C1 segment of cervical spinal cord (tissue), 14 donors: ENCODE data around the gene NCEH1.
"Not testable (repeated sequence)": the region's sequence is repeated elsewhere in the genome, so short reads cannot be mapped to it uniquely, and the experiment has no call there.

ENCODE experiments used
- DNase-seq, 14 donors: peaks; one replicate each; lab custom pipeline; 2025; lab: John Stamatoyannopoulos, UW

The NCEH1 gene

DNA sequence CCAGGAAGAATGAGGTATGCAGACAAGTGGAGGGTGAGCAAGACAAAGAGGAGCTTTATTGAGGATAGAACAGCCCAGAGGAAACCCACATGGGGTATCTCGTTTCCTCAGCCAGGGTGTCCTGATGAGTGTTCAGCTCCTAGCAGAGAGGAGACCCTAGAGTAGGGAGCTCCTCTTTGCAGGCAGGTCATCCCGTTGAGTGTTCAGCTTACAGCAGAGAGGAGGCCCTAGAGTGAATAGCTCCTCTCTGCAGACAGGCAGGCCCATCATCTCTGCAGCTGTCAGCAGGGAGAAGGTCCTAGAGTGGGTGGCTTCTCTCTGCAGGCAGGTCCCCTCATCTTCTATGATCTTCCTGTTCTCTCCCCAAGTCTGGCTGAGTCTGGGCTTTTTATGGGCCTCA, 97.0 kb downstream of the NCEH1 start:
- no peak for DNase-seq

DNA sequence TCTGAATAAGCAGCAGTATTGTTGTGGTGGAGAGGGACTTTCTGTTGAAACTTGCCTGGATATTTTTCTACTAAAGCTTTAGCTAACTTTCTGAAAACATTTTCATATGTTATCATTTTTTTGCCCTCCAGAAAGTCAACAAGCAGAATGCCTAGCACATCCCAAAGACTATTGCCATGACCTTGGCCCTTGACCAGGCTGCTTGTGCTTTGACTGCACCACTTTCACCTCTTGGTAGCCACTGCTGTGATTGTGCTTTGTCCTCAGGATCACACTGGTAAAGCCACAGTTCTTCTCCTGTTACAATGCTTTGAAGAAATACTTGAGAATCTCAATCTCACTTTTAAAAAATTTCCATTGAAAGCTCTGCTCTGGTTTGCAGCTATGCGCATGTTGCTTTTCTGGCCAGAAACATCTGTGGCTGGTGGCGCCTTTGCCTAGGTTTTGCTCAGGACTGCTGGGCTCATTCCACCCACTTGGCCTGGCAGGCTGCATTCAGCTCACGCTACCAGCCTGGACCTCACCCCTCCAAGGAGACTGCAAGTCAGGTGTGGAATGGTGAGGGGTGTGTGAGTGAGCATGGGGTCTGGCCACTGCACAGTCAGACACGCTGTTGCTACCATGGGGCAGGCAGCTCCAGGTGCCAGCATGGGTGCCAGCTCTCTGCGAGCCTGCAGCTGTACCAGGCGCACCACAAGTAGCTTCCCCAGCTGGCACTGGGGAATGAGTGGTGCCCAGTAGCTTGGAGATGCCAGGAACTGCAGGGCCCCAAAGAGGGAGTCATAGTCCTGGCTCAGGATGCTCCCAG, 97.8 kb downstream of the NCEH1 start:
- DNase-seq = no peak

DNA sequence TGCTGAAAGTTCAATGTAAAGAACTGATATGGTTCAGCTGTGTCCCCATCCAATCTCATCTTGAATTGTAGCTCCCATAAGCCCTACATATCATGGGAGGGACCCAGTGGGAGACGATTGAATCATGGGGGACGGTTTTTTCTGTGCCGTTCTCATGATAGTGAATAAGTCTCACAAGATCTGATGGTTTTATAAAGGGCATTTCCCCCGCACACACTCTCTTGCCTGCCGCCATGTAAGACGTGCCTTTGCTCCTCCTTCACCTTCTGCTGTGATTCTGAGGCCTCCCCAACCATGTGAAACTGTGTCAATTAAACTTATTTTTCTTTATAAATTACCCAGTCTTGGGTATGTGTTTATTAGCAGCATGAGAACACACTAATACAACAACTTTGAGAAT, 101.1 kb downstream of the NCEH1 start:
- DNase-seq = no peak

DNA sequence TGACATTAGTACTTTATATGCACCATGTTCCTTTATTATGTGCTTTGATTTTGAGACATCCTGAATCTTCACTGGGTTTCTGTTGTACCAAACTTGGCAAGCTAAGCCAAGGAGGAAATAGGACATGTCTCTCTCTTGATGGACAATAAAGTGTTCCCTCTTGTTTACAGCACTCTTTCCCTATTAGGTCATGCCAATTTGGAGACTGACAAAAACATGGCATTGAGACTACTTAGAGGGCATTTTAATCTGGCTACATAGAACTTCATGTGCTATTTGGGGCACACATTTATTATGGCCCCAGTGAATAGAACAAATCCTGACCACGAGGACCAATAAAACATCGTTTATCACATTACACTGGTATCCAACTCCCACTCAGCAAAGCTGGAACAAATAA, 102.3 kb downstream of the NCEH1 start:
- no peak for DNase-seq

DNA sequence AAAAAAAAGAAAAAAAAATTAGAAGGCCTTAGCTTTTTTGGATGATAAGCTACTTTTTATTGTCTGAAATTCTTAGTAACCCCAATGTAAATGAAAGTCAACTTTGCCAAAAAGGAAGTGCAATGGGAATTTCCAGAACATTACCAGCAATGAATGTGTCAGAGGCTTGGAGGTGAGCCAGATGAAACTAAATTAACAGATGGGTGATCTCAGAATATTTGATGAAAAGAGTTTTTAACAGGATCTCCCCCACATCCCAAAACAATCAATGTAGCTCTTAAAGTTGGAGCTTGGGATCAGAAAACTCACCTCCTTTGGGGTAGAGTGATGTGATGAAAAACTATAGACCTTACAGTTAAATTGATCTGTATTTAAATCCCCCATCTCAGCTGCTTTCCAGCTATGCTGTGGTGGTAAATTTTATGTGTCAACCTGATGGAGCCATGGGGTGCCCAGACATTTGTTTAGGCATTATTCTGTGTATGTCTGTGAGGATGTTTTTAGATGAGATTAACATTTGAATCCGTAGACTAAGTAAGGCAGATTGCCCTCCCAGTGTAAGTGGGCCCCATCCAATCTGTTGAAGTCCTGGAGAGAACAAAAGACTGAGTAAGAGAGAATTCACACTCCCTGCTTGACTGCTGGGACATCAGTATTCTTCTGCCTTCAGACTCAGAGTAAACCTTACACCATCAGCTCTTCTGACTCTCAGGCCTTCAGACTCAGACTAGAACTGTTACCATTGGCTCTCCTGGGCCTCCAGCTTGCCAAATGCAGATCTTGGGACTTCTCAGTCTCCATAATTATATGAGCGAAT, 103.4 kb downstream of the NCEH1 start:
- no peak for DNase-seq

DNA sequence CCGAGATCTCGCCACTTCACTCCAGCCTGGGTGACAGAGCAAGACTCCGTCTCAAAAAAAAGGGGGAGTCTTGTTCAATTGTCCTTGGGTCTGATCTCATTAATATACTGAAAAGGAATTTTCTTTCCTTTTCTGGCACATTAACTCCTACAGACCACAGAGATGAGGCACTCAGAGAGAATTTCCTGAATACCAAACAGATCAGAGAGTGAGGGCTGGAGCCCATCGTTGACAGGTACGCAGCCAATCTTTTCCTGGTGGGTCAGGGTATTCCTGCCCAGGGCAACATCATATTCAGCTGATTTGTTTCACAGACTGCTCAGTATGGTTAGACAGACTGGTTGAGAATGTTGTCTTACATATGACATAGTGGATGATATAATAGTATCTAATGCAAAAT, 104.8 kb downstream of the NCEH1 start:
- DNase-seq = no peak

DNA sequence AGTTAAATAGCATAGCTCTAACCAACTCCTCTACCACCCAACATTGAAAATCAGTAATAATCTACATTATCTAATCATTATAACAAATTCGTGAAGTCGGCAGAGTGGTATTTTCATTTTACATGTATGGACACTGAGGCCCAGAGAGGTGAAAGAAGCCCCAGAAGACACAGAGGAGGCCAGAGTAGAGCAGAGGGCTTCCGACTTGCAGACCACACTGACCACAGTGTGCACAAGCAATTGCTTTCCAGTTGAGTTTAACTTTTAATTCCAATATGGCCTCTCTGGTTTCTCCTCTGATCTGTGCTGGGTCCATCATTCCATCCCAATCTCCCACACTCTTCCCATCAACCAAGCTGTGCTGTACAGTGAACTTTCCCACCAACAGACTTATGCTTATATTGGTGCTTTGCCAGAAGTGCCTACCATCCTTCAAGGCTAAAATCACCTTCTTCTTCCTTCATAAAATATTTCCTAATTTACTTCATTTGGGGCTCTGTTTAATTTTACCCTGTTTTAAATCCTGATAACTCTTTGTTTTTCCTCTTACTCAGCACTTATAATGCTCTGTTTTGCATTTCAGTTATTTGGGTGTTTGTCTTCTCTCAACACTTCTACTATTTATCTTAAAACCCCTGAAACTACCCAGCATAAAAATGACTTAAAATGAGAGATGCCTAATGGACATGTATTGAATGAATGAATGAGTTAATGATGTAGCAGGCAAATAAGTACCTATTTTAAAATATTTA, 105.8 kb downstream of the NCEH1 start:
- DNase-seq = no peak

DNA sequence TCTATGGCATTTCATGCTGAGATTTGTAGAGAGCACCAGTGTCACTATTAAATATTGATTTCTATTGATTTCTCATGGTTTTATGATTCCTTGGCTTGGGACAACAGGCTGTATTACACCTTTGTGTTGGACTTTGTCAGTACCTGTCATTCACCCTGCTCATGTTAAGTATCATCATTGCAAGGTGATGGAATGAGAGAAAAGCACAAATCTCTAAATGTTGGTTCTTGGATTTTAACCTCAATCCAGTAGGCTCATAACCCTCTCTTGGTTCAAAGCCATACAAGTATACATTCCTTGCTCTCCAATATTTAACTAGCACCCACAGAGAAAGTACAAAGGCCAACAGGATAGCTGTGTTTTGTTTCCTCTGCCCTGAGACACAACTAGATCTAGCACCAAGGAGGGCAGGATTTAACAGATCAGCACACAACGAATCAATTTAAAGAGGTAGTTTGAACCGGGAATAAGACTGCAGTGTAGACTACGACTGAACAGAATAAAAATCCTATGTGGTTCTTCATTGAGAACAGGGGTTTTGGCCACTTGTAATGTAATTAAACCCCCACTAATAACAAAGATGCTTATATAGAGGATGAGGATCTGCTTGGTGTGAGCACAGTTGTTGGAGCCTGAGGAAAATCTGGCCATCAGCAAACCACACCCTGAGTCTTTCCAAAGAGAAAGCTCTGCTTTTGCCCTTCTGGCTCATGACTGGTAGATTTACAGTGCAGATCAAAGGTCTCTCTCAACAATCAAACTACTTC, 109.6 kb downstream of the NCEH1 start:
- DNase-seq = no peak

DNA sequence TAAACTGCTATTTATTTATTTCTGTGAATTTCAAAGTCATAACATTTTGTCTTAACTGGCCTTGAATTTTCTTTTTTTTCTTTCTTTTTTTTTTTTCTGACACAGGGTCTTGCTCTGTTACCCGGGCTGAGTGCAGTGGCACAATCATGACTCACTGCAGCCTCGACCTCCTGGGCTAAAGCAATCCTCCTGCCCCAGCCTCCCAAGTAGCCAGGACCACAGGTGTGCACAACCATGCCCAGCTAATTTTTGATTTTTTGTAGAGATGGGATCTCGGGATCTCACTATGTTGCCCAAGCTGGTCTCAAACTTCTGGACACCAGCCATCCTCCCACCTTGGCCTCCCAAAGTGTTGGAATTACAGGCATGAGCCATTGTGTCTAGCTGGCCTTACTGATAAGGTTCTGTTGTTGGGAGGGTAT, 110.2 kb downstream of the NCEH1 start:
- no peak for DNase-seq

DNA sequence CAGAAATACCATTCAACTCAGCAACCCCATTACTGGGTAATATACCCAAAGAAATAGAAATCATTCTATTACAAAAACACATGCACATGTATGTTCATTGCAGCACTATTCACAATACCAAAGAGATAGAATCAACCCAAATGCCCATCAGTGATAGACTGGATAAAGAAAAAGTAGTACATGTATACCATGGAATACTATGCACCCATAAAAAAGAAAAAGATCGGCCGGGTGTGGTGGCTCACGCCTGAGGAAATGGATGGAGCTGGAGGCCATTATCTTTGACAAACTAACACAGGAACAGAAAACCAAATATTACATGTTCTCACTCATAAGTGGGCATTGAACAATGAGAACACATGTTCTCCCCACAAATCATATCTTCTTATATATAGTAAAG, 112.0 kb downstream of the NCEH1 start:
- DNase-seq = no peak

DNA sequence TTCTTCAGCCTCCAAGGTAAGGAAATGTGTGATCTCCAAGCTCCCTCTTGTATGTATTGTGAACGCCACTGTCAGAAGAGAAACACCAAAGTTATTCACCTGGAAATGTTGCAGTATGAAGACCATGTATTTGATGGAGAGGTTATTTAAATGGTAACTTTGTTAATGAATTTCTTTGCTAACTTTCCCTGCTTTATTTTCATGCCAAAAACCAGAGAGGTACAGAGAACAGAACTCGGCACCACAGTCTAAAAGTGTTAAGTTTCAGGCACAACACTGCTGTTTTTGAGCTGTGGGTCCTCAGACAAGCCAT, 114.5 kb downstream of the NCEH1 start:
- no peak for DNase-seq

DNA sequence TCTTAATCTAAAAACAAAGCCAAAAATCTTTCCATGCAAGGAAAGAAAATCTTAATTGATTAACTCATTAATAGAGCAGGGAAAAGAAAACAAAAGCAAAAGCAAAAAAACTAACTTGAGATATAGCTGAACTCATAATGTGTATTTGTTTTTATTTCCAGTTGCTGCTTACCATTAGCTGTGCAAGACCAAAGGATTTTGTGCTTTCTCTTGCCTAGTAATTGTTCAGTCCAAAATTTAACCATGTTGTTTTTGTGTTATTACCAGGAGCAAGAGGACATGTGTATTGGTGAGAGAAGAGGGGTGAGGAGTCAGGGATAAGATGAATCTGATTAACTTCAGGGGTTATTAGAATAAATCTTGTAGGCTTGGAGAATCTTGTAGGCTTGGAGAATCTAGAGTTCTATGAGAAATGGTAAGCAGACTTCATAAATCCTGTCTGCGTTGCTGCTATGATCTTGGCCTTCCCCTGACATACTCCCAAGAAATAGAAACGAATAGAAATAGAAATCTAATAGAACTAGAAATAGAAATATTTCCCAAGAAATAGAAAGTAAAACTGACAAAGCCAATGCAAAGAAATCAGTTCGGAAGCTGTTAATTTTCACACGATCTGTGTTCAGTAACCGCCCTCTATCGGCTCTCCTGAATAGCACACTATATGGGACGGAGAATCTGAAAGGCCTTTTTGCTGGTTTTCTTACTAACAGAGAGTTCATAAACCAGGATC, 115.0 kb downstream of the NCEH1 start:
- DNase-seq = no peak

DNA sequence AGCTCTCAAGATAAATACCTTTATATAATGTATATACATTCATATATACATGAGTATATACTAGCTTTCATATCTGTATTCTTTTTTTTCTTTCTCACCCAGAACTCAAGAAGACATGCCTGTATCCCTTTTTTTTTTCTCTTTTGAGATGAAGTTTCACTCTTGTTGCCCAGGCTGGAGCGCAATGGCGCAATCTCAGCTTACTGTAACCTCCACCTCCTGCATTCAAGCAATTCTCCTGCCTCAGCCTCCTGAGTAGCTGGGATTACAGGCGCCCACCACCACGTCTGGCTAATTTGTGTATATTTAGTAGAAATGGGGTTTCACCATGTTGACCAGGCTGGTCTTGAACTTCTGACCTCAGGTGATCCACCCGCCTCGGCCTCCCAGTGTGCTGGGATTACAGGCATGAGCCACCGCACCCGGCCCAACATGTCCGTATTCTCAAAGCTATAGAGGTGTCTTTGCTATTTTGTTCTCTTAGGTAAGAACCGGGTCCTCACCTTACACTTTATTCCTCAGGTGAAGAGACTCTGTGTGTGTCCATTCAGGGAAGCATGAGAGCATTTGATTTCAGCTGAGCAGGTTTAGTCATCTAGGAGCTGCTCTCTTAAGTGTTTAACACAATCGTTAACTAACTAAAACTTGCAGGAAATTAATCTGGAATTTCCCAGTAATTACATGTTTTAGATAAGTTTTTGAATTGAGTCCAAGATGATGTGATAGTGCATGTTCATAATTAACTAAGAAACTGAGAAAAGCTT, 115.8 kb downstream of the NCEH1 start:
- DNase-seq = not testable (repeated sequence)

DNA sequence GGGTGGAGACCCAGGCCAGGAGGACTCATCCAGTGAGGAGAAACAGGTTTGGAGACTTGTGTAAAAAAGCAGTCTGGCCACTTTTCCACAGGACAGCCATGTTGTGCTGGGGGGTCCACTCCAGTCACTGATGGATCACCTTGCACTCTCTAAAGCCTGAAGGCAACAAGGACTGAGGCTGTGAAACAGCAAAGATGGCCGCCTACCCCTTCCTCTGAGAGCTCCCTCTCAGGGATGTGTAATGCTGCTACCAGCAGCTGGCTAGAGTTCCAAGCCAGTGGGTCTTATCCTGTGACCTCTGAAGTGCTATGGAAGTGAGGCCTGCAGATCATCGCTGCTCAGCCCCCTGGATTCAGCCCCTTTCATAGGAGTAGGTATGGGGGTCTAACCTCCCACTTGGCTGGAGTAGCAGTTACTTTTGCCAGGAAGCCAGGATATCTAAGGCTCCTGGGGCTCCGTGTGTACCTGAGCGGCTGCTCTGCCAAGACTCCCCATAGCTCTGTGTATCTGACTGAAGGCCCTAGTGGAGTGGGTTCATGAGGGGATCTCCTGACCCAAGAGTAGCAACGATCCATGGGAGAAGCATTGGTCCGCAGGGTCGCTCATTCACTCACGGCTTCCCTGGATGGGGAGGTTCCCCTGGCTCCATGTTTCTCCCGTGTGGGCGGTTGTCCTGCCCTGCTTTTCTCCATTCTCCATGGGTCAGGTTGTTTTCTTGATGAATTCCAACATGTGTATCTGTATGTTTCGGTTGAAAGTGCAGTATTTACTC, 117.8 kb downstream of the NCEH1 start:
- DNase-seq = no peak

DNA sequence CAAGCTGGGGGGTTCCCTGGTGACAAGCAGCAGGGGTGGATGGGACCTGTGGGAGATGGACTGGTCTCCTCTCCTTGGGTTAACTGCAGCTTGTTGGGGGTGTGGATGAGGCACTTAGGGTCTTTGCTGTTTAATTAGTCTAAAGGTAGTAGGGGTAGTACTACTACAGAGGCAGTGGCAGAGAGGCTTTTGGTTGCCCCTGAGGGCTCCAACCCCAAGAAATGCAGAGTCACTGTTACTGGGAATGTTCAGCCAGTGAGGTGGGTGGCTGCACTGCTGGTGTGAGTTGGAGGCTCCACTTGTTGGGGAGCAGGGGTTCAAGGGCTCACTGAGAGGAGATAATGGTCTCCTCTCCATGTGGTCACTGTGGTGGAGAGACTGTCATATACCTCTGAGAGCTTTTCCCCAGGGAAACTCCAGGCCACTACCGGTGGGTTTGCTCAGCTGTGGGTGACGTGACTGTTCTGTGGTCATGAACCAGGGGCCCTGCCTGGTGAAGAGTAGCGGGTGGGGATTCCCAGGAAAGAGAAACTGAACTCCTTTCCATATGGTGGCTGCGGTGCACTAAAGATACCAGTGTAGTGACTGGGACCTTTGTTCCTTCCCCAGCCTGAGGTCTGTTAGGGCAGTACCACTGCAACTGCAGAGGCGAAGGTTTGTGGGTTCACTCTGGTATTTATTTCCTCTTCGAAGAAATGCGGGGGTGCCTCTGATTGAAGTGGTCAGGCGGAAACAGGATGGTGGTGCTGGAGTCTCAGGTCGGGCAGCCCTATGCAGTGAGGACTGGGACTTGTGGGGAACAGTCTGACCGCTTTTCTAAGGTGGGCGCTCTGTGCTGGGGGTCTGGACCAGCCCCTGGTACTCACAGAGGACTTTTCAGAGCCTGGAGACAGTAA, 118.7 kb downstream of the NCEH1 start:
- DNase-seq = peak in 1 of 14 donors; percentile 33

DNA sequence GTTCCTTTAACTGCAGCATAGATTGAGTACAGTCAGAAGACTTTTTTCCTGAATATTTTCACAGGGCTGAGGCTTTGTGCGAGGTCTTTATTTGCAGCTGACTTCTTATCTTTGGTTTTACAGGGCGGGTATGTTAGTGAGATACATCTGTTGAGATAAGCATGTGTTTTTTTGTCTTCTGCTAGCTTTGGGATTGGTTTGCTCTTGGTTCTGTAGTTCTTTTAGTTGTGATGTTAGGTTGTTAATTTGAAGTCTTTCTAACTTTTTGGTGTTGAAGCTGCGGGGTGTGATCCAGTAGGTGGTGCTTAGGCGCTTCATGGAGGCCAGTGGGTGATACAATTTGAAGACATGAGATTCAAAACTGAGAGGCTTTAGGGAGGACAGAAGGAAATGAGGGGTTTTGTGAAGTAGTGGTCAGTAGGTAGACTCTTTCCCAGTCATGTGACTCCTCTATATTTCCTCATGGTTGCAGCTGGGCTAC, 119.7 kb downstream of the NCEH1 start:
- DNase-seq = no peak

DNA sequence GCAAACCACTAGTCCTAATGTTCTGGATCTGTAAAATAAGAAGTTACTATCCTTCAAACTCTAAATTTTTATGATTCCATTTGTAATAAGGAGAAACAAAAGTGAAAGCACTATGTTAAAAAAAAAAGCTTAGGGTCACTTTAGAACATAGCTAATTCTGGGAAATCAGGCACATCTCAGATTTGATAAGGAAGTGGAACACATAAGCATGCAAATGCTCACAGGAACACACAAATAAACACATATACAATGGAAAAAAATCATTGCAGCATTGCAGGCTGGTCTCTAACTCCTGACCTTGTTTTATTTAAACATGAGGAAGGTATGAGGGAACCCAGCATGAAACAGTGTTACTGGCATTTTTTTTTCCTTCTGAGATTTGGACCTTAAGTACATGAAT, 124.4 kb downstream of the NCEH1 start:
- DNase-seq = no peak

DNA sequence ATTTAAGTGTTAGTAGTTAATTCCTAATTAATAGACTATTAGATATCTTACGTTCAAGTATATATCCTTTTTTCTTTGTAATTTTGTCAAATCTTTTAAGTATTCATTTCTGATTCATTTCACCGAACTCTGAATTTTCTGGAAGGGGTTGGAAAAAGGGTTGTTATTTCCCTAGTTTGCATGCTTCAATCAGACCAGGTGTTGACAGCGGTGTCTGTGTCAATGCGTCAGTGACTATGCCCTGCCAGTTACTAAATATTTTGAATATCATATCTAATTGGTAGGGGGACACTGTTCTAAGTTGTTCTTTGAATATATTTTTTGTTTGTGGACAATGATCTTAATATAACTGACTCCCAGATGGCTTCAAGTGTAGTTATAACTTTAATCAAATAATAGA, 124.9 kb downstream of the NCEH1 start:
- DNase-seq = no peak
